ENCODE data around the gene PTPRJ.

GRCh38 chr11:48093323-48093722 is 113.0 kb downstream of the PTPRJ start:
- TF ChIP-seq CTCF (optimal IDR thresholded peaks at IDR 0.05 in 1 of 3, IDR thresholded peaks at IDR 0.05 in 1 of 3, conservative IDR thresholded peaks at IDR 0.05 in 1 of 3; ENCODE audit: extremely low read depth in 1 of 3, insufficient read depth in 2 of 3, low read length in 3 of 3) (no peak), EZH2 (IDR thresholded peaks at IDR 0.05; ENCODE audit: low read length) (no peak)
